Activated CD4-positive, alpha-beta T cell treated with anti-CD3 and anti-CD28 coated beads, Interleukin-2, amount 10 ng/mL, durations not matched to agents 7 days and 5 days (primary cell): ENCODE measurements around the gene OR10G2. TPM values are rescaled to one million over a fixed set of nuclear protein-coding genes. Genes with fewer than 3 reads are reported as not detected.
"Not testable (repeated sequence)": the region's sequence is repeated elsewhere in the genome, so short reads cannot be mapped to it uniquely, and the experiment has no call there.

Source experiments
- CTCF ChIA-PET: fragments of 350-600 bp; sonication (Branson Sonifier 250); formaldehyde crosslinking; loops from one replicate; lab custom pipeline; 2021; ENCODE audit warnings: antibody characterized with exemption; lab: Charles Lee
- POLR2A ChIA-PET: fragments of 350-600 bp; sonication (Branson Sonifier 250); formaldehyde crosslinking; loops from one replicate; lab custom pipeline; 2021; ENCODE audit warnings: antibody characterized with exemption; lab: Charles Lee
- DNase-seq: peaks from one replicate; pipeline ENCODE4 v3.0.0-alpha.2; 2020
- H3K27ac Mint-ChIP-seq: one replicate; pipeline ENCODE4 v1.8.0; 2021; ENCODE audit warnings: mild to moderate bottlenecking, moderate library complexity, mixed read lengths
- H3K27me3 Mint-ChIP-seq: one replicate; pipeline ENCODE4 v1.8.0; 2021; ENCODE audit warnings: mixed read lengths
- H3K36me3 Mint-ChIP-seq: one replicate; pipeline ENCODE4 v1.8.0; 2021; ENCODE audit warnings: low read depth, mixed read lengths
- H3K4me1 Mint-ChIP-seq: one replicate; pipeline ENCODE4 v1.8.0; 2021; ENCODE audit warnings: mixed read lengths
- H3K4me3 Mint-ChIP-seq: one replicate; pipeline ENCODE4 v1.8.0; 2021; ENCODE audit warnings: mild to moderate bottlenecking, moderate library complexity, mixed read lengths
- H3K9me3 Mint-ChIP-seq: one replicate; pipeline ENCODE4 v1.8.0; 2021; ENCODE audit warnings: mixed read lengths
- total RNA-seq, 2 experiments: library from RNA; stranded (reverse); gene quantifications; one replicate each; pipeline ENCODE4 v1.2.3, GENCODE V29; 2021

OR10G2 gene
- total RNA-seq, 2 experiments from 2014 or later, result not detected

DNA sequence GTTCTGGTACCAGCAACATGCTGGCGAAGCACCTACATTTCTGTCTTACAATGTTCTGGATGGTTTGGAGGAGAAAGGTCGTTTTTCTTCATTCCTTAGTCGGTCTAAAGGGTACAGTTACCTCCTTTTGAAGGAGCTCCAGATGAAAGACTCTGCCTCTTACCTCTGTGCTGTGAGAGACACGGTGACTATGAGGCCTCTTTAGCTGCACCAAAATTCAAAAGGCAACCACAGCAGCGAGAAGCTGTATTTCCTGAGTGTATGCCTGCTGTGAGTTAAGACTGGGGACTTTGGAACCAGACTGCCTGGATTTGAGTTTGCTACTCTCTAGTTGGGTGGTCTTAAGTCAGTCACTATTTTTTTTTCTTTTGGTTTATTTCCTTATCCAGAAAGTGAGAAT, 8.7 kb upstream of the OR10G2 start:
- H3K9me3 Mint-ChIP-seq, result no peaks in the 10 kb centered on the region

DNA sequence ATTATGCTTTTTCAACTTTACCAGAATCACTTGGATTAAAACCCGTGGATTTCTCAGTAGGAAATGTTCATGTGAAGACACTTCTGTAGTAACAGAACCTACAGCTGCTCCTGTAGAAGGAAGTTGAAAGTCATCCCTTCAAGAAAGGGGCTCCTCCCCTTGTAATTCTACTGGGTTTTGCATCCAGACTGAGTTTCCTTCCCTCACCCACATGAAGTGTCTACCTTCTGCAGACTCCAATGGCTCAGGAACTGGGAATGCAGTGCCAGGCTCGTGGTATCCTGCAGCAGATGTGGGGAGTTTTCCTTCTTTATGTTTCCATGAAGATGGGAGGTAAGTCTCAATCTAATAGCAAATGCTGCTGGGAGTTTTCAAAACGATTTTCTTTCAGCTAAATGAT, 7.9 kb upstream of the OR10G2 start:
- ChIA-PET POLR2A (no interaction called here), CTCF (interaction anchor here (1.4 kb wide), 1 partner anchor 40 kb away, joined by 4 read pairs; no protein-coding TSS in a partner anchor)
- no peaks in the 10 kb centered on the region for H3K9me3 Mint-ChIP-seq
- H3K4me3 Mint-ChIP-seq, result peak overlapping the region; percentile 24
- no peaks in the 10 kb centered on the region for H3K36me3 Mint-ChIP-seq
- H3K27me3 Mint-ChIP-seq, result peaks cover 5% of the 10 kb centered on the region
- H3K27ac Mint-ChIP-seq, result peak overlapping the region; percentile 43
- DNase-seq, result no peak
- H3K4me1 Mint-ChIP-seq, result peaks cover 4% of the 10 kb centered on the region

More for the DNA sequence above, 8.7 kb upstream of the OR10G2 start:
- POLR2A ChIA-PET, result no interaction called here
- Mint-ChIP-seq H3K27me3 (peaks cover 9% of the 10 kb centered on the region), H3K36me3 (no peaks in the 10 kb centered on the region), H3K4me3 (peak overlapping the region; percentile 24), H3K4me1 (peaks cover 4% of the 10 kb centered on the region), H3K27ac (no peak overlapping the region)
- CTCF ChIA-PET, result interaction anchor here (1.4 kb wide), 1 partner anchor 40 kb away, joined by 4 read pairs; no protein-coding TSS in a partner anchor
- DNase-seq, result no peak

DNA sequence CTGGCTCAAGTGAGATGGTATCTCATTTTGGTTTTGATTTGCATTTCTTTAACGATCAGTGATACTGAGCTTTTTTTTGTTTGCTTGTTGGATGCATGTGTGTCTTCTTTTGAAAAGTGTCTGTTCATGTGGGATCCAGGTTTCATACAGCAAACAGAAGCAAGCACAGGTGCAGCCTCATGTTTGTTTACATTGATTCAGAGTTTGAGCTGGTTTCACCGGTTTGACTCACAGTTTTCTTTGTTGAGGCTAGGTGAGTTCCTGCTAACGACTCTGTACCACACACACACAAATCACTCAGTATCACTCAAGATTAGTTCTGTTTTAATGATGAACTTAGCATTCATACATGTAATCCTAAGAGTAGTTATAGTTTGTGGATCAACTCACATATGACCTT, 3.7 kb downstream of the OR10G2 start:
- no peak for DNase-seq
- Mint-ChIP-seq H3K9me3 (no peaks in the 10 kb centered on the region), H3K27me3 (peaks cover 9% of the 10 kb centered on the region), H3K27ac (no peak overlapping the region), H3K36me3 (no peaks in the 10 kb centered on the region), H3K4me3 (no peak overlapping the region), H3K4me1 (no peaks in the 10 kb centered on the region)
- POLR2A ChIA-PET, result no interaction called here
- CTCF ChIA-PET, result interaction anchor here (1.8 kb wide), 1 partner anchor 9 kb away, joined by 4 read pairs; no protein-coding TSS in a partner anchor

DNA sequence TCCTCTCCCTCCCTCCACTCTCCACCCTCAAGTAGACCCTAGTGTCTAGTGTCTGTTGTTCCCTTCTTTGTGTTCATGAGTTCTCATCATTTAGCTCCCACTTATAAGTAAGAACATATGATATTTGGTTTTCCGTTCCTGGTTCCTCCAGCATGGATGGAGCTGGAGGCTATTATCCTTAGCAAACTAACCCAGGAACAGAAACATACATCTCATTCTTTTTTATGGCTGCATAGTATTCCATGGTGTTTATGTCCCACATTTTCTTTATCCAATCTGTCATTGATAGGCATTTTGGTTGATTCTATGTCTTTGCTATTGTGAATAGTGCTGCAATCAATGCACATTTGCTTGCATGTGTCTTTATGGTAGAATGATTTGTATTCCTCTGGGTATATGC, 4.2 kb downstream of the OR10G2 start:
- CTCF ChIA-PET, result interaction anchor here (1.6 to 1.8 kb wide), 2 partner anchors 9 to 10 kb away, joined by 4 read pairs; no protein-coding TSS in a partner anchor
- H3K27me3 Mint-ChIP-seq, DNase-seq, H3K9me3 Mint-ChIP-seq, H3K4me1 Mint-ChIP-seq, POLR2A ChIA-PET, H3K27ac Mint-ChIP-seq, H3K36me3 Mint-ChIP-seq, H3K4me3 Mint-ChIP-seq: not testable (repeated sequence)

DNA sequence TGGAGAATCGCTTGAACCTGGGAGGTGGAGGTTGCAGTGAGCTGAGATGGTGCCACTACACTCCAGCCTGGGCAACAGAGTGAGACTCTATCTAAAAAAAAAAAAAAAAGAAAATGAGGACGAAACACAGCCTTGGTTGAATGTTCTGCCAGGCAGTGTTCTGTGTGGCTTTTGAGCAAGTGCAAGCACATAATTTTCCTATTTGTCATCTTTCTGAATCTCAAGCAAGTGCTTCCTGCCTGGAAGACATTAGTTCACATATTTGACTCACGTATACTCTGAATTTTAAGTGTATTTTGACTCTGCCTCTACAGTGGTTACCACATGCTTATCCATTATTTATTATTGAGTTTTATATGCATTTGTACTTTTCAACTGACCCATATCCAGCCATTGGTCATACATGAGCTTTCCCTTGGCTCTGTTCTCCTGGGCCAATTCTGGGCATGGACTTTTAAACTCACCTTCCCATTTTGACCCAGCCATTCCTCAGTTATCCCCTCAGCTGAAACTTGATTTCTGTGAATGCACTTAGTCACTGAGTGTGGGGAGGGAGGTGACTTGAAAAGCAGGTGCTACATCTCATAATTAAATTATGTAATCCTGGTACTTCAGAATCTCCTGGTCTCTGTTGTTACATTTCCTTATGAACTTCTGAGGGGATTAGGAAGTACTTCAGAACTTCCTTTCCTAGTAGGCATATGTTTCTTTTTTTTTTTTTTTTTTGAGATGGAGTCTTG, 8.1 kb downstream of the OR10G2 start:
- Mint-ChIP-seq H3K27ac (no peak overlapping the region), H3K4me3 (no peak overlapping the region), H3K36me3 (no peaks in the 10 kb centered on the region), H3K9me3 (no peaks in the 10 kb centered on the region), H3K27me3 (peaks cover 10% of the 10 kb centered on the region), H3K4me1 (no peaks in the 10 kb centered on the region)
- CTCF ChIA-PET, result no interaction called here
- POLR2A ChIA-PET, result no interaction called here
- no peak for DNase-seq

- ChIA-PET CTCF (no interaction called here), POLR2A (no interaction called here)
- Mint-ChIP-seq H3K4me1 (no peaks in the 10 kb centered on the region), H3K36me3 (no peaks in the 10 kb centered on the region), H3K4me3 (no peak overlapping the region), H3K9me3 (no peaks in the 10 kb centered on the region), H3K27me3 (peaks cover 15% of the 10 kb centered on the region), H3K27ac (no peak overlapping the region)
- no peak for DNase-seq
These were observed 17.1 kb downstream of the OR10G2 start for GRCh38 chr14:21617614-21618013.

- no peak overlapping the region for H3K4me3 Mint-ChIP-seq
- H3K27me3 Mint-ChIP-seq, result peaks cover 18% of the 10 kb centered on the region
- CTCF ChIA-PET, result interaction anchor here (0.6 kb wide), 2 partner anchors 249 to 925 kb away, joined by 3 read pairs; no protein-coding TSS in a partner anchor
- H3K36me3 Mint-ChIP-seq, result no peaks in the 10 kb centered on the region
- DNase-seq, result no peak
- H3K9me3 Mint-ChIP-seq, result no peaks in the 10 kb centered on the region
- POLR2A ChIA-PET, result no interaction called here
- H3K4me1 Mint-ChIP-seq, result no peaks in the 10 kb centered on the region
- H3K27ac Mint-ChIP-seq, result no peak overlapping the region
These were observed 20.5 kb downstream of the OR10G2 start for GRCh38 chr14:21614240-21614639.

DNA sequence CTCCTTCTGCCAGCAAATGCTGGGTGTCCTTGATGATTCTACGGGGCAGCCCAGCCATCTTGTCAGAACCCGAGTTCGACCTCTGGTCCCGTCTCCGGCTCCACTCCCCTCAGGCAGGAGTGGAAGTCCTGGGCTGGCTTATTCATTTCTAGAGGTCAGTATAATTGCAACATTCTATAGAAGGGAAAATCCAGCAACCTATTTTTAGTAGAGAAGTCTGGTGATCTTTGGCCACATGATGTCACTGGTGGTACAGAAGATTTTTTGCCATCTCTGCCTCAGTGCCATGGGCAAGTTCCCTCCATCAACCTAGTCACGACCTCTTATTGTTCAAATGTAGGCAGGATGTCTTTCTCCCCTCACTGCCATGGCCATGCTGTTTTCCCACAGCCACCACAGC, 22.4 kb downstream of the OR10G2 start:
- ChIA-PET CTCF (no interaction called here), POLR2A (no interaction called here)
- DNase-seq, result no peak
- Mint-ChIP-seq H3K27ac (no peak overlapping the region), H3K27me3 (peaks cover 25% of the 10 kb centered on the region), H3K4me3 (no peak overlapping the region), H3K9me3 (no peaks in the 10 kb centered on the region), H3K36me3 (no peaks in the 10 kb centered on the region), H3K4me1 (no peaks in the 10 kb centered on the region)

GRCh38 chr14:21602181-21602580, 32.6 kb downstream of the OR10G2 start:
- POLR2A ChIA-PET, H3K36me3 Mint-ChIP-seq: not testable (repeated sequence)

GRCh38 chr14:21589317-21589716, 45.4 kb downstream of the OR10G2 start:
- Mint-ChIP-seq H3K36me3 (peaks cover 2% of the 10 kb centered on the region), H3K9me3 (peaks cover 18% of the 10 kb centered on the region), H3K4me1 (no peaks in the 10 kb centered on the region), H3K27ac (no peak overlapping the region), H3K27me3 (peaks cover 27% of the 10 kb centered on the region), H3K4me3 (no peak overlapping the region)
- DNase-seq, result no peak
- POLR2A ChIA-PET, result no interaction called here
- CTCF ChIA-PET, result no interaction called here

More at GRCh38 chr14:21602181-21602580, 32.6 kb downstream of the OR10G2 start:
- H3K4me3 Mint-ChIP-seq, H3K9me3 Mint-ChIP-seq, H3K4me1 Mint-ChIP-seq, DNase-seq, CTCF ChIA-PET, H3K27ac Mint-ChIP-seq: not testable (repeated sequence)
- H3K27me3 Mint-ChIP-seq, result peaks cover 10% of the 10 kb centered on the region

Other genes with a start within 250 kb of the OR10G2 start
- 100 to 1,000 TPM; 123 to 127 TPM for gene CHD8, start 178.8 kb downstream of the OR10G2 start, total RNA-seq
- 10 to 100 TPM; 23.3 to 23.8 TPM for gene RAB2B, start 158.0 kb downstream of the OR10G2 start, total RNA-seq
- 10 to 100 TPM; 78.0 to 83.1 TPM for gene TOX4, start 157.7 kb downstream of the OR10G2 start, total RNA-seq
- gene METTL3, start 123.6 kb downstream of the OR10G2 start, total RNA-seq, result 10 to 100 TPM; 80.2 to 81.4 TPM
- gene SALL2, start 108.6 kb downstream of the OR10G2 start, total RNA-seq, result 1 to 10 TPM; 1.9 to 2.2 TPM
- not detected for gene OR10G3, start 54.9 kb downstream of the OR10G2 start, total RNA-seq
- gene OR4E2, start 18.9 kb upstream of the OR10G2 start, total RNA-seq, result not detected
- under 1 TPM; 0.05 to 0.23 TPM for gene OR4E1, start 38.9 kb upstream of the OR10G2 start, total RNA-seq